HL-60 (cell line): ENCODE data around the gene RPL19.

Experiments used
- DNase-seq, 2 experiments: peaks; one replicate each; pipeline ENCODE4 v3.0.0-alpha.2; 2010 to 2020; ENCODE audit warnings: low read depth in 1 of 2, low spot score in 1 of 2
- H3K27ac ChIP-seq: fragments of 250-450 bp; sonication (Bioruptor Pico); replicated peaks from 2 replicates; pipeline ENCODE4 v1.5.1; 2020; ENCODE audit warnings: mild to moderate bottlenecking, moderate library complexity
- H3K27me3 ChIP-seq: fragments of 250-450 bp; sonication (Bioruptor Pico); 2 replicates; pipeline ENCODE4 v1.5.1; 2021; ENCODE audit warnings: mild to moderate bottlenecking, moderate library complexity; ENCODE audit not compliant: insufficient read depth, poor library complexity, severe bottlenecking
- H3K4me3 ChIP-seq: replicated peaks from 2 replicates; pipeline ENCODE4 v1.5.1; 2011; ENCODE audit warnings: mild to moderate bottlenecking, control low read depth, low read length; ENCODE audit not compliant: insufficient read depth
- CTCF ChIP-seq: IDR thresholded peaks from one replicate; pipeline ENCODE4 v1.5.1; 2011; ENCODE audit warnings: low read length, control low read depth, inconsistent platforms; ENCODE audit not compliant: insufficient read depth
- GABPA ChIP-seq: IDR thresholded peaks from 2 replicates; pipeline ENCODE4 v1.6.1; 2012; ENCODE audit warnings: low read depth
- POLR2AphosphoS5 ChIP-seq: IDR thresholded peaks from 2 replicates; pipeline ENCODE4 v1.6.1; 2012; ENCODE audit warnings: low read depth
- REST ChIP-seq: IDR thresholded peaks from 2 replicates; pipeline ENCODE4 v1.6.1; 2012; ENCODE audit warnings: low read depth; ENCODE audit not compliant: insufficient replicate concordance
- SPI1 ChIP-seq: IDR thresholded peaks from 2 replicates; pipeline ENCODE4 v1.6.1; 2012; ENCODE audit warnings: low read depth, mild to moderate bottlenecking, borderline replicate concordance

RPL19 gene

DNA sequence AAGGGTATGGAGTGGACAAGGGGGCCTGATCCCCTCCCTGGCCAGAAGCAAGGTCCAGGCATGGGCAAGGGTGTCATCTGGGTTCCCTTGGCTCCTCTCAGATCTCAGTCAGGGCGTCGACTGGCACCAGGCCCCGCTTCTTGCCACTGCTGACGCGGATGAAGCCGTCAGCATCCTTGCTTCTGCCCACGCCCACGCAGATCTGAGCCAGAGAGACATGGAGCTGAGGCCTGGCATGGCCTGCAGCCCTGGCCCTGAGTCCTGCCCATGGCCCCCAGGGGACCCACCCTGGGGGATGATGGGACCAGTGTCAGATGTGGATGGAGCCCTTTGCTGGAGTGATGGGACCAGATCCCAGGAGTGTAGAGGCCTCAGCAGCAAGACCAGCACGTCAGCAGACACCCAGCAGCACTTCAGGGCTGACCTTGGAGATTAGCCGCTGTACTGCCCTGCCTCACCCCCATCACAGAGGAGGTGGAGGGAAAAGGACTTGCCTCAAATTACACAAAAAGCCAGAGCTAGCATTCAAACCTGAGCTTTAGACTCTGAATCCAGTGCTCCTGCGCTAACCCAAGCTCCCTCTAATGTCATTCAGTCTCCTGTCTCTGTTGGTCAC is 12.2 kb downstream of the RPL19 start:
- no peak for DNase-seq
- TF ChIP-seq CTCF: no peak
- no peak for TF ChIP-seq POLR2AphosphoS5
- TF ChIP-seq GABPA: no peak
- no peak for TF ChIP-seq SPI1
- no peak for TF ChIP-seq REST
- no peak overlapping the region for H3K27ac ChIP-seq
- H3K4me3 ChIP-seq: no peak overlapping the region
- H3K27me3 ChIP-seq: peaks cover 10% of the 10 kb centered on the region

DNA sequence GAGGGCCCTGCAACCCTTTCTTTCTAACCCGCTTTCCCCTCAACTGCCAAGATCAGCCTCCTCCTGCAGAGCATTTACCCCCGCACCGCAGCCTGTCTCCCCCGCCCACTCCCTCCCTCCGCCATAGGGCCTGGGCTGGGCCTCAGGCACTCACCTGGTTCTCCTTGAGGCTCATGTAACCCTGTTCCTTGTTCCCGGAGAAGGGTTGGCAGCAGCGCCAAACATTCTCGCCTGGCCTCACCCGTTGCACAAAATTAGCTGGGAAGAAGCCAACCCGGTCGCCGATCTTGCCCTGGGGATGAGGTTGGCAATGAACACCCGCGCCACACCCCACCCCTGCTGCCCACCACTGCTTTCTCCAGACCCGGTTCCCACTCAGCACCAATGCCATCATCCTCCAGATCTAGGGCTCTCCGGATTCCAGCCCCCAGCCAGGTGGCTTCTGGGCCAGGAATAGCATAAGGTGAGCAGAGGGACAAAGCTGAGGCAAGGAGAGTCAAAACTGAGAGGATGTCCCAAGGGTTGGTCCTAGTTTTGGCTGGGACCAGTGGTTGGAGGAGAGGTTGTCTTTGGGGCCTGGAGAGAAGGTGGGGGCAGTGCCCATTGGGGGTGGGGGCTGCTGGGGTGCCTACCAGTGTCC is 12.9 kb downstream of the RPL19 start:
- peaks cover 10% of the 10 kb centered on the region for H3K27me3 ChIP-seq
- H3K4me3 ChIP-seq: no peak overlapping the region
- TF ChIP-seq CTCF (no peak), SPI1 (no peak)
- no peak for DNase-seq
- no peak overlapping the region for H3K27ac ChIP-seq

DNA sequence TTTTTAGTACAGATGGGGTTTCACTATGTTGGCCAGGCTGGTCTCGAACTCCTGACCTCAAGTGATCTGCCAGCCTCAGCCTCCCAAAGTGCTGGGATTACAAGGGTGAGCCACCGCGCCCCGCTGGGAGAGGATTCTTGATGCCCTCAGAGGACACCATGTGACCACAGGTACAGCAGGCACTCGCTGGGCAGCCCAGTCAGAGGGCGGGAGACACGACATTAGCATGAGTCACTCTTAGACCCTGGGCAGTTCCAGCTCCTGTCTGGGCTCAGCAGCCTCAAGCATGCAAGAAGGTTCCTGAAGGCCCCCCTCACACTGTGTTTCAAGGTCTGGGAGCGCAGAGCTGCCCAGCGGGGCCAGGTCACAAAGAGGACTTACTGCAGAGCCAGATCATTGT is 13.8 kb downstream of the RPL19 start:
- TF ChIP-seq POLR2AphosphoS5 (no peak), REST (no peak), GABPA (no peak), CTCF (no peak), SPI1 (no peak)
- Histone ChIP-seq H3K27me3 (peaks cover 18% of the 10 kb centered on the region), H3K4me3 (no peak overlapping the region), H3K27ac (no peak overlapping the region)
- DNase-seq: no peak

DNA sequence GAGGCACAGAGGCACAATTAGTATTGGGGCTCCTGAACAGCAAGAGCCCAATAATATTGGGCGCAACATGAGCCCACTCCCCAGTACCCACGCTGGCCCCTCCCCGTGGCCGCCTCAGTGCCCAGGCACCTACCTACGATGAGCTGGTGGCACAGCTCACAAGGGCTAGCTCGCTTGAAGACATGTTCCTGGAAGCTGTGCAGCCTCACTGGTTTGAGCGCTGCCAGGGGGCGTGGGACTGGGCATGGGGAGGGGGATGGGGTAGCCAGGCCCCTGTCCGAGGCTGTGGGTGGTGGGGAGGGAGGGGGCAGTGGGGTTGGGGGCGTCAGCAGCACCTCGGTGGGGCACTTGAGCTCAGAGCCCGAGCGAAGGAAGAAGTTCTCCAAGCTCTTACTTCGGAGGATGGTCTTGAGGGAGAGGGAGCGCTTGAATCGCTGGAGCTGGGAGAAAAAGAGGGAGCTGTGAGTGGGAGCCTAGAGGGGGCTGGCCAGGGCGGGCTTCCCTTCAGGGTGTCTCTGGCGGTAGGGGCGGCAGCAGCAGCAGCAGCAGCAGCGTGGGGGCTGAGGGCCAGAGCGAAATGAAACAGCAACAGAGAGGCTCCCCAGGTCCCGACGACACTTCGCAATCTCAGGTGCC is 17.8 kb downstream of the RPL19 start:
- TF ChIP-seq CTCF (no peak), POLR2AphosphoS5 (no peak), REST (no peak), GABPA (no peak), SPI1 (no peak)
- peaks cover 26% of the 10 kb centered on the region for H3K27me3 ChIP-seq
- H3K27ac ChIP-seq: no peak overlapping the region

More for the DNA sequence above, 17.8 kb downstream of the RPL19 start:
- DNase-seq: no peak
- no peak overlapping the region for H3K4me3 ChIP-seq
